ENCODE results near the gene NPY4R2. TPM values are rescaled to one million over a fixed set of nuclear protein-coding genes. Genes with fewer than 3 reads are reported as not detected.
"Not testable (repeated sequence)": the region's sequence is repeated elsewhere in the genome, so short reads cannot be mapped to it uniquely, and the experiment has no call there.

The NPY4R2 gene
- total RNA-seq, 2 experiments from 2014 or later = not detected

GRCh38 chr10:47970047-47970446 lies 51.6 kb downstream of the NPY4R2 start:
- ATAC-seq; POLR2A ChIA-PET; H3K9me3 Mint-ChIP-seq (ENCODE audit: low read depth); CTCF ChIA-PET; H3K4me1 Mint-ChIP-seq; H3K4me3 Mint-ChIP-seq; H3K27me3 Mint-ChIP-seq; DNase-seq; intact Hi-C loops (cut with DNase I, micrococcal nuclease); H3K27ac Mint-ChIP-seq; H3K36me3 Mint-ChIP-seq (ENCODE audit: low read depth): not testable (repeated sequence)

DNA sequence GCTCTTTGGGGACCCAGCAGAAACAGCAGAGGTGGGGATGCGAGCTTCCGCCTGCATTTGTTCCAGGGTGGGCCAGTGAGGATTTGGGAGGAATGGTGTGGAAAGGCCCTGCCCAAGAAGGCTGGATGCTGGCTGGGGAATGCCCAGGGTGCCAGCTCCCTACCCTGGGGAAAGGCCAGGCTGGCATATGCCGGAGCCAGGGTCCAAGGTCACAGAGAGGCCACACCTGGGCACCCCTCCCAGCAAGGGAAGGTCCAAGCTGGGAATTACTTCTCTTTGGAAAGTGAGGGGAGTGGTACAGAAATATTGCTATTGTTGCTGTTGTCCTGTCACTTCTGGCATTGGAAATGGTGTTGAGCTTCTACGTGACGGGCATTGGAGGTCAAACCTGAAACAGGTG lies 53.1 kb downstream of the NPY4R2 start:
- intact Hi-C loops (cut with DNase I, micrococcal nuclease); POLR2A ChIA-PET; H3K9me3 Mint-ChIP-seq (ENCODE audit: low read depth); ATAC-seq; H3K4me1 Mint-ChIP-seq; H3K4me3 Mint-ChIP-seq; H3K27ac Mint-ChIP-seq; DNase-seq; H3K36me3 Mint-ChIP-seq (ENCODE audit: low read depth); H3K27me3 Mint-ChIP-seq; CTCF ChIA-PET: not testable (repeated sequence)

GRCh38 chr10:47972077-47972476 lies 53.6 kb downstream of the NPY4R2 start:
- H3K36me3 Mint-ChIP-seq (ENCODE audit: low read depth); ATAC-seq; DNase-seq; H3K9me3 Mint-ChIP-seq (ENCODE audit: low read depth); intact Hi-C loops (cut with DNase I, micrococcal nuclease); CTCF ChIA-PET; H3K4me1 Mint-ChIP-seq; POLR2A ChIA-PET; H3K27ac Mint-ChIP-seq; H3K27me3 Mint-ChIP-seq; H3K4me3 Mint-ChIP-seq: not testable (repeated sequence)

Other genes with a start within 250 kb of the NPY4R2 start
- gene SYT15B, start 155.1 kb upstream of the NPY4R2 start, total RNA-seq = under 1 TPM; 0.05 to 0.12 TPM
- gene FAM25C, start 81.1 kb downstream of the NPY4R2 start, total RNA-seq = not detected

Measured in activated CD4-positive, alpha-beta T cell treated with anti-CD3 and anti-CD28 coated beads for 36 hours (primary cell).